ENCODE measurements around the gene CD274. TPM values are rescaled to one million over a fixed set of nuclear protein-coding genes. Genes with fewer than 3 reads are reported as not detected.

CD274 gene
- total RNA-seq (1 to 10 TPM; 3.8 to 5.7 TPM), polyA plus RNA-seq (1 to 10 TPM; 1.9 to 2.1 TPM)
- long read RNA-seq, donor 1, partial matches to known transcripts, result 0 of 2 reads
- long read RNA-seq, donor 1, other reads (novel, unspliced or antisense), result 2 of 2 reads
- long read RNA-seq, donor 2, partial matches to known transcripts, result 0 of 1 reads
- long read RNA-seq, donor 2, other reads (novel, unspliced or antisense), result 1 of 1 reads

GRCh38 chr9:5450359-5451091 is at the start of gene CD274:
TSS of gene CD274 (plus strand) at chr9:5450542. CDS start at chr9:5456114, 5,572 bp downstream.
- H3K4me3 ChIP-seq (ENCODE audit: low read length in 2 of 2), result peak within 1 kb of the TSS; percentile 71 to 95
- ATAC-seq (ENCODE audit: low FRiP score) (peak; percentile 98), DNase-seq (peak; percentile 92 to 96)
- H3K4me1 ChIP-seq (ENCODE audit: control insufficient read depth in 1 of 2, insufficient read depth in 2 of 2, low read length in 2 of 2), result peaks cover 0 to 4% of the 10 kb centered on the region in 2 donors
- intact Hi-C loops (cut with DNase I), result loop anchor here in 1 of 2 donors (1.0 kb wide), 1 partner anchor 9 kb away; no protein-coding TSS in a partner anchor
- H3K36me3 ChIP-seq (ENCODE audit: control insufficient read depth in 1 of 2, insufficient read depth in 2 of 2, low read length in 1 of 2), result no peaks in the 10 kb centered on the region
- WGBS, 2 donors, result 2 to 4% methylated on average over 36 of the region's 36 CpGs
- H3K27me3 ChIP-seq (ENCODE audit: control insufficient read depth in 1 of 2, insufficient read depth in 2 of 2, low read length in 1 of 2), result no peaks in the 10 kb centered on the region
- H3K9me3 ChIP-seq (ENCODE audit: control insufficient read depth, low read length), result no peaks in the 10 kb centered on the region
- H3K27ac ChIP-seq (ENCODE audit: low read depth in 1 of 2, low read length in 2 of 2), result peak within 1 kb of the TSS; percentile 95 to 99

DNA sequence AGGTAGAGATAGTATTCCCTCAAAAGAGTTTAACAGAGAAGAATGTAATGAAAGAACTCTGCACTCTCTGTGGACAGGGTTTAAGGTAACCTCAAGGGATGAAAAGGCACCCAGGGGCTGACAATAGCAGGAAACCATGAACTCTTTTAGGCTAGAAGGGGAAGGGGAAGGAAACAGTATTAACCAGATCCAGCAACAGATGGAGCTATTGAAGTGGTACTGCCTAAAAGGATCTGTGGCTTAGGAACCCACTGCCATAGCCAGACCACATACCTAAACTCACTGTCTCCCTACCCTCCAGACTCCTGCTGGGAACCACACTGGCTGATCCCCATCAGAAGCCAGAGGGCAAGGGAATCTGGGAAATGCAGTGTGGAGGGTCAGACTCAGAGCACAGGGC is 48.1 kb upstream of the CD274 start:
- no peaks in the 10 kb centered on the region for H3K9me3 ChIP-seq (ENCODE audit: control insufficient read depth, low read length)
- no peaks in the 10 kb centered on the region for H3K36me3 ChIP-seq (ENCODE audit: control insufficient read depth in 1 of 2, insufficient read depth in 2 of 2, low read length in 1 of 2)
- no peak for ATAC-seq (ENCODE audit: low FRiP score)
- H3K27ac ChIP-seq (ENCODE audit: low read depth in 1 of 2, low read length in 2 of 2), result no peak overlapping the region
- intact Hi-C loops (cut with DNase I), result no loop called here
- H3K4me1 ChIP-seq (ENCODE audit: control insufficient read depth in 1 of 2, insufficient read depth in 2 of 2, low read length in 2 of 2), result no peaks in the 10 kb centered on the region
- H3K27me3 ChIP-seq (ENCODE audit: control insufficient read depth in 1 of 2, insufficient read depth in 2 of 2, low read length in 1 of 2), result no peaks in the 10 kb centered on the region
- H3K4me3 ChIP-seq (ENCODE audit: low read length in 2 of 2), result no peak overlapping the region
- no peak for DNase-seq

DNA sequence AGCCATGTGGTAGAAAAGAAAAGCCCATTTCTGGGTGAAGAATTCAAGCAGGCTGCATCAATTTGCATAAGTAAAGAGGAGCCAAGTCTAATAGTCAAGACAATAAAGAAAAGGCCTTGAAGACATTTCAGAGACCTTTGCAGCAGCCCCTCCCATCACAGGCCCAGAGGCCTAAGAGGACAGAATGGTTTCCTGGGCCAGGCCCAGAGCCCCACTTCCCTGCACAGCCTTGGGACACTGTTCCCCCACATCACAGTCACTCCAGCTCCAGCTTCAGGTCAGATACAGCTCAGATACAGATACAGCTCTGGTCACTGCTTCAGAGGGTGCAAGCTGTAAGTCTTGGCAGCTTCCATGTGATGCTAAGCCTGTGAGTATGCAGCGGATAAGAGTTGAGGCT is 41.7 kb upstream of the CD274 start:
- H3K27me3 ChIP-seq (ENCODE audit: control insufficient read depth in 1 of 2, insufficient read depth in 2 of 2, low read length in 1 of 2), result no peaks in the 10 kb centered on the region
- intact Hi-C loops (cut with DNase I), result no loop called here
- peaks cover 5% of the 10 kb centered on the region for H3K9me3 ChIP-seq (ENCODE audit: control insufficient read depth, low read length)
- H3K27ac ChIP-seq (ENCODE audit: low read depth in 1 of 2, low read length in 2 of 2), result no peak overlapping the region
- DNase-seq (no peak), ATAC-seq (ENCODE audit: low FRiP score) (no peak)
- H3K4me3 ChIP-seq (ENCODE audit: low read length in 2 of 2), result no peak overlapping the region
- 99 to 100% methylated on average over 1 of the region's 1 CpG for WGBS, 2 donors
- peaks cover 0 to 3% of the 10 kb centered on the region in 2 donors for H3K36me3 ChIP-seq (ENCODE audit: control insufficient read depth in 1 of 2, insufficient read depth in 2 of 2, low read length in 1 of 2)
- no peaks in the 10 kb centered on the region for H3K4me1 ChIP-seq (ENCODE audit: control insufficient read depth in 1 of 2, insufficient read depth in 2 of 2, low read length in 2 of 2)

DNA sequence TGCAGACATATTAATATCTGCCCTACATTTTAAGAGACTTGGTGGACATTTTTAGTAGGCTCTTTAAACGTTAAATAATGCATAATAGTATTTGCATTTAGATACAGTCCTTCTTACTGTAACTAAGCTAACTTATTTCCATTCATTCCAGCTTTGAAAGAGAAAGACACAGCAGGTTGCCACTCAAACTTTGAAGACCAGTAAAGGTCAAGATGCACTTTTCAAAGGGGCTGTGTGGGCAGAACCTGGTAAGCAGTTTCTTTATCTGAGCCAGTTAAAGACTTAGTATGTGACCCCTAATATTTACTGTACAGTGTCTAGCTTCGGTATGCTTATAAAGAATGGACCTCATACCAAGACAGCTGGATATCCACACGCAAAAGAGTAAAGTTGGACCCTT is 33.4 kb upstream of the CD274 start:
- intact Hi-C loops (cut with DNase I), result no loop called here
- DNase-seq (no peak), ATAC-seq (ENCODE audit: low FRiP score) (no peak)
- H3K36me3 ChIP-seq (ENCODE audit: control insufficient read depth in 1 of 2, insufficient read depth in 2 of 2, low read length in 1 of 2), result no peaks in the 10 kb centered on the region
- H3K9me3 ChIP-seq (ENCODE audit: control insufficient read depth, low read length), result no peaks in the 10 kb centered on the region
- no peaks in the 10 kb centered on the region for H3K27me3 ChIP-seq (ENCODE audit: control insufficient read depth in 1 of 2, insufficient read depth in 2 of 2, low read length in 1 of 2)
- 70 to 75% methylated on average over 3 of the region's 3 CpGs for WGBS, 2 donors
- H3K4me3 ChIP-seq (ENCODE audit: low read length in 2 of 2), result no peak overlapping the region
- no peak overlapping the region for H3K27ac ChIP-seq (ENCODE audit: low read depth in 1 of 2, low read length in 2 of 2)
- no peaks in the 10 kb centered on the region for H3K4me1 ChIP-seq (ENCODE audit: control insufficient read depth in 1 of 2, insufficient read depth in 2 of 2, low read length in 2 of 2)

DNA sequence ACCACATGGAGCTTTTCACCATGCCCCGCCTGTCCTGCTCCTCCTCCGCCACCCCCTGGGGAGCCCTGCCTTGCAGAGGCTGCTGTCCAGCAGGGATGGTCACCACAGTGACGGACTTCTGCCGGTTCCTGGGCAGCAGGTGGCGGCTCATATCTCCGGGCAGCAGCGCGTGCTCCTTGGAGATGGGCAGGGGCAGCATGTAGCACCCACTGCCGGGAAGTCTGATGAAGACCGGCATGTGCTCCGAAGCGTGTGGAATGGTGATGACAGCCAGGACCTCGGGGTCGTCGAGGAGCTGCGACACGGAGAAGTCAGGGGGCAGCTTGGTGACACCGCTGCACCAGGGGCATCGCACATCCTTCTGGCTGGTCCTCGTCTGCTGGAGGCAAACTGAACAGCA is 31.9 kb upstream of the CD274 start:
- intact Hi-C loops (cut with DNase I), result no loop called here
- Histone ChIP-seq H3K4me3 (ENCODE audit: low read length in 2 of 2) (no peak overlapping the region), H3K9me3 (ENCODE audit: control insufficient read depth, low read length) (no peaks in the 10 kb centered on the region), H3K36me3 (ENCODE audit: control insufficient read depth in 1 of 2, insufficient read depth in 2 of 2, low read length in 1 of 2) (no peaks in the 10 kb centered on the region), H3K27ac (ENCODE audit: low read depth in 1 of 2, low read length in 2 of 2) (no peak overlapping the region), H3K4me1 (ENCODE audit: control insufficient read depth in 1 of 2, insufficient read depth in 2 of 2, low read length in 2 of 2) (no peaks in the 10 kb centered on the region), H3K27me3 (ENCODE audit: control insufficient read depth in 1 of 2, insufficient read depth in 2 of 2, low read length in 1 of 2) (no peaks in the 10 kb centered on the region)
- no peak for DNase-seq
- 92% methylated on average over 18 to 20 of the region's 20 CpGs for WGBS, 2 donors
- peak; percentile 19 for ATAC-seq (ENCODE audit: low FRiP score)

DNA sequence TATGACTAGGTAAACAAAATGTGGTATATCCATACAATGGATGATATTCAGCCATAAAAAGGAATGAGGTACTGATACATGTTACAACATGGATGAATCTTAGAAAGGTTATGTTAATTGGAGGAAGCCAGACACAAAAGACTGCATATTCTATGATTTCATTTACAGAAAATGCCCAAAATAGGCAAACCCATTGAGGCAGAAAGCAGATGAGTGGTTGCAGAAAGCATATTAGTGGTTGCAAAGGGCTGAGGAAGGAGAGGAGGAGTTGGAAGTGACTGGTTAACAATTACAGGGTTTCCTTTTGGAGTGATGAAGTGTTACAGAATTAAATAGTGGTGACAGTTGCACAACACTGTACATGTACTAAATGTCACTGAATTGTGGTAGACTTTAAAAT is 30.4 kb upstream of the CD274 start:
- H3K36me3 ChIP-seq (ENCODE audit: control insufficient read depth in 1 of 2, insufficient read depth in 2 of 2, low read length in 1 of 2), result no peaks in the 10 kb centered on the region
- no peak for ATAC-seq (ENCODE audit: low FRiP score)
- no peaks in the 10 kb centered on the region for H3K4me1 ChIP-seq (ENCODE audit: control insufficient read depth in 1 of 2, insufficient read depth in 2 of 2, low read length in 2 of 2)
- H3K9me3 ChIP-seq (ENCODE audit: control insufficient read depth, low read length), result no peaks in the 10 kb centered on the region
- no peak overlapping the region for H3K27ac ChIP-seq (ENCODE audit: low read depth in 1 of 2, low read length in 2 of 2)
- intact Hi-C loops (cut with DNase I), result loop anchor here in 1 of 2 donors (10.0 kb wide), 1 partner anchor 155 kb away; no protein-coding TSS in a partner anchor
- no peak for DNase-seq
- no peaks in the 10 kb centered on the region for H3K27me3 ChIP-seq (ENCODE audit: control insufficient read depth in 1 of 2, insufficient read depth in 2 of 2, low read length in 1 of 2)
- no peak overlapping the region for H3K4me3 ChIP-seq (ENCODE audit: low read length in 2 of 2)

- 81 to 86% methylated on average over 2 of the region's 2 CpGs for WGBS, 2 donors
- no peaks in the 10 kb centered on the region for H3K36me3 ChIP-seq (ENCODE audit: control insufficient read depth in 1 of 2, insufficient read depth in 2 of 2, low read length in 1 of 2)
- intact Hi-C loops (cut with DNase I), result loop anchor here in 1 of 2 donors (10.0 kb wide), 1 partner anchor 156 kb away; no protein-coding TSS in a partner anchor
- no peaks in the 10 kb centered on the region for H3K4me1 ChIP-seq (ENCODE audit: control insufficient read depth in 1 of 2, insufficient read depth in 2 of 2, low read length in 2 of 2)
- no peak overlapping the region for H3K4me3 ChIP-seq (ENCODE audit: low read length in 2 of 2)
- H3K27ac ChIP-seq (ENCODE audit: low read depth in 1 of 2, low read length in 2 of 2), result no peak overlapping the region
- no peaks in the 10 kb centered on the region for H3K9me3 ChIP-seq (ENCODE audit: control insufficient read depth, low read length)
- ATAC-seq (ENCODE audit: low FRiP score), result no peak
- H3K27me3 ChIP-seq (ENCODE audit: control insufficient read depth in 1 of 2, insufficient read depth in 2 of 2, low read length in 1 of 2), result no peaks in the 10 kb centered on the region
- no peak for DNase-seq
Measured at GRCh38 chr9:5421163-5421562, 29.2 kb upstream of the CD274 start.

DNA sequence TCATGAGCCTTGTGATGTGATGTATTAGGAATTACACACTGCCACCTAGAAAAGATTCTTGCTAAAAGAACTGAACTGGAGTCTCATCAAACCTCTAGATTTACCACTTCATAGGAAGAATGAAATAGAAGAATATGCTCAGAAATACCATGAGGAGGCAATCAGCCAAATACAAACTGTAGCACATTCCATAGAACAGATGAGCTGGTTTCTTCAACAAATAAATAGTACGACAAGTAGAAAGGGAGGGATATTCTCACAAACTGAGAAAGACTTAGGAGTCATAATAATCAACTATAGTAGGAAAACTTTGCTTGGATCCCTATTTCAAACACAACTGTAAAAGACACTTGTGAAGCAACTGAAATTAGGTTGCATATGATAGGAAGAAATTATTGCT is 28.1 kb upstream of the CD274 start:
- no peaks in the 10 kb centered on the region for H3K36me3 ChIP-seq (ENCODE audit: control insufficient read depth in 1 of 2, insufficient read depth in 2 of 2, low read length in 1 of 2)
- H3K9me3 ChIP-seq (ENCODE audit: control insufficient read depth, low read length), result no peaks in the 10 kb centered on the region
- ATAC-seq (ENCODE audit: low FRiP score) (no peak), DNase-seq (no peak)
- H3K4me3 ChIP-seq (ENCODE audit: low read length in 2 of 2), result no peak overlapping the region
- H3K4me1 ChIP-seq (ENCODE audit: control insufficient read depth in 1 of 2, insufficient read depth in 2 of 2, low read length in 2 of 2), result no peaks in the 10 kb centered on the region
- H3K27me3 ChIP-seq (ENCODE audit: control insufficient read depth in 1 of 2, insufficient read depth in 2 of 2, low read length in 1 of 2), result no peaks in the 10 kb centered on the region
- 81 to 95% methylated on average over 1 of the region's 1 CpG for WGBS, 2 donors
- intact Hi-C loops (cut with DNase I), result loop anchor here in 1 of 2 donors (10.0 kb wide), 1 partner anchor 157 kb away; no protein-coding TSS in a partner anchor
- H3K27ac ChIP-seq (ENCODE audit: low read depth in 1 of 2, low read length in 2 of 2), result no peak overlapping the region

Data from aorta (tissue), 5 donors.